Measurements from ENCODE around the gene SLC28A1.

GRCh38 chr15:84885801-84886200, 1.3 kb downstream of the SLC28A1 start:
- no peak for TF ChIP-seq CTCF (IDR thresholded peaks at IDR 0.05 in 4 of 5, conservative IDR thresholded peaks at IDR 0.05 in 1 of 5)
- no peak for TF ChIP-seq POLR2A (IDR thresholded peaks at IDR 0.05)

Data from gastrocnemius medialis (tissue), 4 donors.